ENCODE data around the gene MMP15.

Gene MMP15

GRCh38 chr16:58053682-58054005 lies 28.1 kb downstream of the MMP15 start:
- no peak overlapping the region for H3K4me3 ChIP-seq (ENCODE audit: low read depth, low read length)
- no peak for DNase-seq (ENCODE audit: low read depth)
- in situ Hi-C loops (cut with HindIII; ENCODE audit: low sequenced_read_pairs) = no loop called here
- TF ChIP-seq CTCF (IDR thresholded peaks at IDR 0.05; ENCODE audit: low read depth, low read length, missing control alignments) = no peak

DNA sequence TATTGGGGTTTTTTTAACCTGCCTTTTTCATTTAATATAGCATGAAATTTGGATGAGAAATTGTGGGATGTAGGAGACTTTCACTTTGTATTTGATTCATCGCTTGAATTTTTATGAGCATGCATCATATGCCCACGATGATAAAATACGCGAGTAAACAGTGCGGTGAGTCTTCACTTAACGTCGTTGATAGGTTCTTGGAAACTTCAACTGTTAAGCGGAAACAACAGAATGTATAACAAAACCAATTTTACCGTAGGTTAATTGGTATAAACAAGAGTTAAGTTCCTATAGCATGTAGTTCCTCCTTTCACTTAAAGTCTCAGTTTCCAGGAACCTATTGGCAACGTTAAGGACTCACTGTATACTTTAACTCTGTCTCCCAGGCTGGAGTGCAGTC lies 28.7 kb downstream of the MMP15 start:
- no peak for DNase-seq (ENCODE audit: low read depth)
- no peak for TF ChIP-seq CTCF (IDR thresholded peaks at IDR 0.05; ENCODE audit: low read depth, low read length, missing control alignments)
- in situ Hi-C loops (cut with HindIII; ENCODE audit: low sequenced_read_pairs) = no loop called here
- no peak overlapping the region for H3K4me3 ChIP-seq (ENCODE audit: low read depth, low read length)

- in situ Hi-C loops (cut with HindIII; ENCODE audit: low sequenced_read_pairs) = no loop called here
- TF ChIP-seq CTCF (IDR thresholded peaks at IDR 0.05; ENCODE audit: low read depth, low read length, missing control alignments) = no peak
Observed at GRCh38 chr16:58056580-58056979, 31.0 kb downstream of the MMP15 start.

GRCh38 chr16:58057121-58057520 lies 31.6 kb downstream of the MMP15 start:
- no peak overlapping the region for H3K4me3 ChIP-seq (ENCODE audit: low read depth, low read length)
- no peak for TF ChIP-seq CTCF (IDR thresholded peaks at IDR 0.05; ENCODE audit: low read depth, low read length, missing control alignments)
- in situ Hi-C loops (cut with HindIII; ENCODE audit: low sequenced_read_pairs) = no loop called here
- DNase-seq (ENCODE audit: low read depth) = no peak

More at GRCh38 chr16:58056580-58056979, 31.0 kb downstream of the MMP15 start:
- H3K4me3 ChIP-seq (ENCODE audit: low read depth, low read length) = no peak overlapping the region
- no peak for DNase-seq (ENCODE audit: low read depth)

GRCh38 chr16:58057784-58058183 lies 32.2 kb downstream of the MMP15 start:
- in situ Hi-C loops (cut with HindIII; ENCODE audit: low sequenced_read_pairs) = no loop called here
- DNase-seq (ENCODE audit: low read depth) = no peak
- TF ChIP-seq CTCF (IDR thresholded peaks at IDR 0.05; ENCODE audit: low read depth, low read length, missing control alignments) = no peak
- no peak overlapping the region for H3K4me3 ChIP-seq (ENCODE audit: low read depth, low read length)

GRCh38 chr16:58062821-58063220 lies 37.3 kb downstream of the MMP15 start:
- H3K4me3 ChIP-seq (ENCODE audit: low read depth, low read length) = no peak overlapping the region
- DNase-seq (ENCODE audit: low read depth) = no peak
- in situ Hi-C loops (cut with HindIII; ENCODE audit: low sequenced_read_pairs) = no loop called here
- TF ChIP-seq CTCF (IDR thresholded peaks at IDR 0.05; ENCODE audit: low read depth, low read length, missing control alignments) = no peak

Data from astrocyte of the cerebellum (primary cell).